Measurements from ENCODE around the gene RAB20. TPM values are rescaled to one million over a fixed set of nuclear protein-coding genes. Genes with fewer than 3 reads are reported as not detected.

RAB20 gene
- total and polyA plus RNA-seq, 9 of the 15 experiments (the other 6 are each of a cell fraction or from before 2014, with no cell fraction given), result 0.62 to 9.2 (median 5.4) TPM

GRCh38 chr13:110581506-110582185 is 20.1 kb upstream of the RAB20 start:
- Histone ChIP-seq H4K20me1 (replicated peaks; ENCODE audit: control insufficient read depth, insufficient read depth, low read length) (no peaks in the 10 kb centered on the region), H3K79me2 (ENCODE audit: control insufficient read depth, insufficient read depth, low read length) (no peaks in the 10 kb centered on the region), H3K9me3 (replicated peaks; ENCODE audit: control insufficient read depth, insufficient read depth, low read depth, low read length) (no peaks in the 10 kb centered on the region), H3K27ac (ENCODE audit: extremely low read depth, low read depth, low read length) (no peak overlapping the region), H3K4me2 (ENCODE audit: insufficient read depth, low read length) (no peak overlapping the region), H3K4me1 (replicated peaks in 1 of 2; ENCODE audit: control insufficient read depth in 2 of 2, insufficient read depth in 2 of 2, low read length in 2 of 2) (peaks cover 0 to 3% of the 10 kb centered on the region in 2 experiments; a peak in 4 of 5 replicates), H3K4me3 (no peak overlapping the region), H3K9me1 (ENCODE audit: control insufficient read depth, insufficient read depth, low read length) (no peaks in the 10 kb centered on the region), H3K9ac (ENCODE audit: insufficient read depth in 1 of 2, low read depth in 2 of 2, low read length in 2 of 2) (no peak overlapping the region), H3K36me3 (ENCODE audit: control insufficient read depth, insufficient read depth, low read length) (no peaks in the 10 kb centered on the region), H2AFZ (ENCODE audit: low read depth, low read length) (no peak overlapping the region), H3K27me3 (ENCODE audit: control insufficient read depth in 2 of 2, insufficient read depth in 2 of 2, low read length in 2 of 2) (no peaks in the 10 kb centered on the region)
- ChIA-PET CTCF (ENCODE audit: low intra/inter-chr PET ratio) (no interaction called here), POLR2A (no interaction called here)
- 64% methylated on average over 11 of the region's 14 CpGs for WGBS (ENCODE audit: insufficient coverage, low coverage, missing lambda C conversion rate)
- no TSS peak for BruUV-seq (replicated peaks)
- ATAC-seq (no peak; the same call in 2 of the 3 replicates), FAIRE-seq (no peak), DNase-seq (ENCODE audit: extremely low read depth in 1 of 4, low spot score in 3 of 4) (no peak)
- in situ Hi-C loops (cut with MboI) (no loop called here), intact Hi-C loops (cut with micrococcal nuclease) (no loop called here)
- no peak for TF ChIP-seq ARHGAP35 (IDR thresholded peaks at IDR 0.05; ENCODE audit: partially characterized antibody)
- TF ChIP-seq RBBP5 (IDR thresholded peaks at IDR 0.05; ENCODE audit: borderline replicate concordance, insufficient read depth, low read length, poor library complexity, severe bottlenecking), result no peak
- no peak for TF ChIP-seq PHF8 (IDR thresholded peaks at IDR 0.05; ENCODE audit: borderline replicate concordance, low read length)
- no peak for TF ChIP-seq ZNF696 (CRISPR knock-in tag; conservative IDR thresholded peaks at IDR 0.05)
- TF ChIP-seq TCFL5 (CRISPR knock-in tag; conservative IDR thresholded peaks at IDR 0.05), result no peak
- no peak for TF ChIP-seq ZNF507 (tag; conservative IDR thresholded peaks at IDR 0.05)
- TF ChIP-seq GTF2E2 (tag; IDR thresholded peaks at IDR 0.05), result no peak
- no peak for TF ChIP-seq ERF (CRISPR knock-in tag; IDR thresholded peaks at IDR 0.05)
- no peak for TF ChIP-seq ZC3H4 (CRISPR knock-in tag; IDR thresholded peaks at IDR 0.05; ENCODE audit: borderline replicate concordance)
- TF ChIP-seq MITF (IDR thresholded peaks at IDR 0.05), result no peak
- TF ChIP-seq SRSF3 (IDR thresholded peaks at IDR 0.05; ENCODE audit: insufficient read depth, low read length), result no peak
- no peak for TF ChIP-seq ZNF589 (CRISPR knock-in tag; IDR thresholded peaks at IDR 0.05; ENCODE audit: low read depth)
- no peak for TF ChIP-seq ZBTB9 (CRISPR knock-in tag; IDR thresholded peaks at IDR 0.05)
- no peak for TF ChIP-seq NFXL1 (CRISPR knock-in tag; IDR thresholded peaks at IDR 0.05)
- TF ChIP-seq E2F8 (IDR thresholded peaks at IDR 0.05; ENCODE audit: low read depth, partially characterized antibody), result no peak
- no peak for TF ChIP-seq ZNF143 (CRISPR knock-in tag; IDR thresholded peaks at IDR 0.05)
